ENCODE measurements around the gene ANP32E.
A peak's percentile ranks its signal among the peaks of the same experiment; 100 is the strongest.

ANP32E gene

DNA sequence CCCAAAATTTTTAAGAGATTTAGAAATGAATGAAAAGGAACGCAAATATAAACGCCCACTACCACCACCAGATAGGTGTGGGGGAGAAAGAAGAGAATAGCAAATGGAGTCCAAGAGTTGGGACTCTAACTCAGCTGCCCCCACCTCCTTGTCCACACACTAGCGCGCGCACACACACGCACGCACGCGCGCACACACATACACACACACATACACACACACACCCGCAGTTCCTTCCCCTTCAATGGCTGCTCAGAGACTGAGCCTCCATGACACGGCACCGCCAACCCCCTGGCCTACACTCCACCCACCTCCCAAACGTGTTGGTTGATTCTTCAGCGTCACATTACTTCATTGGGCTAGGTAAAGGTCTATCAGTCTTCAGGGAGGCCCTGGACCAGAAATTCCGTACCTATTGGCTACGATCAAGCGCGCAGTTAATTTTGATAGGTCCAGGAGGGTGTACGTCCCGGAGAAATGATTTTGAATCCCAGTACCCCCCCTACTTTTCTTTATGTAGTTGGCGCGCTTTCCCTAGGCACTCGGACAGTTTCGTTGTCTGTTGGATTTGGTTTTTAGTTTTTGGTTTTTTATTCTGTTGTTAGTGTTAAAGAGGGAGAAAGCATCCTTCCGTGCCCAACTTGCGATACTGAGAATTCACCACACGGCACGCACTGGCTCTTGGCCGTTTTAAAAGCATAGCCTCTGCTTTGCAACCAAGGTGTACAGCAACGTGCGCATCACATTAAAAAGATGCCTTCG lies at the start of gene ANP32E:
Gene ANP32E, minus strand, starts transcription at position 261 of the 762 bp plus-strand sequence. CDS start 326 bp downstream, outside the sequence.
- no peak within 1 kb of the TSS for H3K27ac Mint-ChIP-seq
- H3K9me3 Mint-ChIP-seq = no peaks in the 10 kb centered on the region
- no peaks in the 10 kb centered on the region for H3K27me3 Mint-ChIP-seq
- peak; percentile 96 for ATAC-seq
- H3K4me1 Mint-ChIP-seq = peaks cover 27% of the 10 kb centered on the region
- no peak within 1 kb of the TSS for H3K4me3 Mint-ChIP-seq
- no peaks in the 10 kb centered on the region for H3K36me3 Mint-ChIP-seq

DNA sequence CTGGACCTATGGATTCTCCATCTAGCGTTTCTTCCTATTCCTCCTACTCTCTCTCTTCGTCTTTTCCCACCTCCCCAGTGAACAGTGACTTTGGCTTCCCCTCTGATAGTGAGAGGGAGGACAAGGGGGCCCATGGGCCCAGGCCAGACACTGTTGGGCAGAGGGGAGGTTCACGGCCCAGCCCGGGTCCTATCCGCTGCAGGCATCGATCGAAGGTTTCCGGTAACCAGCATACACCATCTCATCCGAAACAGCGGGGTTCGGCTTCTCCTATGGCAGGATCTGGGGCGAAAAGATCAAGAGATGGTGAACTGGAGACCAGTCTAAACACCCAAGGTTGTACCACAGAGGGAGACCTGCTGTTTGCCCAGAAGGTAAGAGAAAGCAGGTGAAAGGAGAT lies 47.3 kb upstream of the ANP32E start:
- Mint-ChIP-seq H3K27me3 (no peaks in the 10 kb centered on the region), H3K36me3 (no peaks in the 10 kb centered on the region), H3K4me3 (no peak overlapping the region), H3K9me3 (no peaks in the 10 kb centered on the region), H3K4me1 (peaks cover 22% of the 10 kb centered on the region), H3K27ac (no peak overlapping the region)
- ATAC-seq = no peak

DNA sequence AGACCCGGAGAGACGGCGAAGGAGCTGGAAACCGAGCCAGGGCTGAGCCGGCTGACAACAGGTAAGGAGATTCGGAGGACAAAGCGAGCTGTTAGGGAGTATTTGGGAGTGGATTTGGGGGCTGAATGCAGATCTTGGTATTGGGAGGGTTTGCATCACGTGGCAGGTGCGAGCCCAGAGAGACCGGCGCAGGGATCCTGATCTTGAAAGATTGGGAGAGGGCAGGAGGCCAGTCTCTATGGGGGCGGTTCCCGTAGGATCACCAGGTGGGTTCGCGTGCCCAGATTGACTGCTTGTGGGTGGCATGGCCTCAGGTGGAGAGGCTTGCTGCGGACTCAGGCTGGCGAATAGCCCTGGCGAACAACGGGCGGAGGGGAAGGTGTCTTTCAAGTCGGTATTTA lies 46.6 kb upstream of the ANP32E start:
- peaks cover 22% of the 10 kb centered on the region for H3K4me1 Mint-ChIP-seq
- H3K36me3 Mint-ChIP-seq = no peaks in the 10 kb centered on the region
- peak overlapping the region; percentile 68 for H3K27ac Mint-ChIP-seq
- no peak for ATAC-seq
- H3K9me3 Mint-ChIP-seq = no peaks in the 10 kb centered on the region
- H3K27me3 Mint-ChIP-seq = no peaks in the 10 kb centered on the region
- H3K4me3 Mint-ChIP-seq = peak overlapping the region; percentile 87

DNA sequence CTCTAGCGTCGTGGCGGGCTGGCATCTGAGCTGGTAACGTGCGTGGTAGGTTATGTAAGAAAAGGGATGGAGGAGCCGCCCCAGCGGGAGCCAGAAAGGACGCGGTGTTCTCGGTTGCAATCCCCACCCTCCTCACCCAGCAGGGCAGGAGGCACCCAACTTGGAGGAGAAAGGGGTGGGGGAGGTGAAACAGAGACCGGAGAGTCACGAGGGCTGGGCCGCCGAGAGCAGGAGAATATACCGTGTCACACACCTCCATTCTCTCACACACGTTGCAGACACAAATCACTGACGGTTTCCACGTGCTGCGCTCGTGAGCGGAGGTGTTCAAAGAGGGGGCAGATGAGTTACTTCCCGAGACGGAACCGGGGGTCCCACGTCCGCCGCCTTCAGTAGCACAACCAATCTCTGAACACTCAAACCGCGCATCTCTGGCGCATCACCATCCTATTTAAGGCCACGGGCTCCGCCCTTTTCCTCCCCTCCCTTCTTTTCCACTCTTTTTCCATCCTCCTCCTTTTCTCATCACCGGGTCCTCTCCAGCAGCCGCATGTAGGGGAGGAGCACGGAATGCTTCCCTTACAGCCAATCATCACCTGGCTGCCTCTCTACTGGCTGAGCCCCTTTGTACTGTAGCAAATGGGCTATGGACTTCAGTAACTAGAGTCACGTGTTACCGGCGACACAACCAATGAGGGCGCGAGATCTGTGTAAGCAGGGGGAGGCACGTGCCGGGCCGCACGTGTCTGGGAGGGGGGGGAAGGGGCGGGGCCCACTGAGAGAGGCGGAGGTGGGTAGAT lies 46.0 kb upstream of the ANP32E start, which contains the start of gene CIART:
Gene CIART, plus strand, starts transcription at position 797 of the 800 bp plus-strand sequence. CDS start 714 bp downstream, outside the sequence.
- peak; percentile 89 for ATAC-seq
- Mint-ChIP-seq H3K4me3 (peak within 1 kb of the TSS; percentile 87), H3K27ac (peak within 1 kb of the TSS; percentile 68), H3K9me3 (no peaks in the 10 kb centered on the region), H3K4me1 (peaks cover 22% of the 10 kb centered on the region), H3K36me3 (peaks cover 3% of the 10 kb centered on the region), H3K27me3 (no peaks in the 10 kb centered on the region)

DNA sequence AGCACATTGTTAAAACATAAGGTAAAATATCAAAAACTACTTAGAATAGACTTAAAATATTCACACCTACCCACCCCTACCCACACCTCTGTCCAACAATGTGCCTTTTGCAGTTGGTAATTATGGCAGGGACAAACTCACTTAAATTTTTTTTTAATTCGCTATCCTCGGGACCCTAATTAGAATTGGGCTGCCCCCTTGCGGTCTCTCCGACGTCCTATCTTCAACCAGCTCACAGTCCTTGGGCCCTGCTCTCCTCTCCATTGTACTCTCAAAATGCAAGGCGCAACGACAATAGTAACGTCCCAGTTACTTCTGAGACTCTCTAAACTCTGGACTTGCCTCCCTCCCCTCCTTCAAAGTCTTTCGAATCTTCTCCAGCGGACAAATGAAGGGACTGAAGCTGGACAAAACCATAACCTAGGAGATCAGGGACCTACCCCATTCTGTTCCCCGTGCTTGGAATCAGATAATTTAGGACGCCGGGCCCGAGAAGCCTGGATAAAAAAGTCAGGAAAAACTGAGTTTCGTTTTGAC lies 45.4 kb upstream of the ANP32E start:
- ATAC-seq = peak; percentile 76
- H3K4me1 Mint-ChIP-seq = peaks cover 22% of the 10 kb centered on the region
- peak overlapping the region; percentile 87 for H3K4me3 Mint-ChIP-seq
- H3K27ac Mint-ChIP-seq = peak overlapping the region; percentile 68
- peaks cover 9% of the 10 kb centered on the region for H3K36me3 Mint-ChIP-seq
- H3K27me3 Mint-ChIP-seq = no peaks in the 10 kb centered on the region
- no peaks in the 10 kb centered on the region for H3K9me3 Mint-ChIP-seq

DNA sequence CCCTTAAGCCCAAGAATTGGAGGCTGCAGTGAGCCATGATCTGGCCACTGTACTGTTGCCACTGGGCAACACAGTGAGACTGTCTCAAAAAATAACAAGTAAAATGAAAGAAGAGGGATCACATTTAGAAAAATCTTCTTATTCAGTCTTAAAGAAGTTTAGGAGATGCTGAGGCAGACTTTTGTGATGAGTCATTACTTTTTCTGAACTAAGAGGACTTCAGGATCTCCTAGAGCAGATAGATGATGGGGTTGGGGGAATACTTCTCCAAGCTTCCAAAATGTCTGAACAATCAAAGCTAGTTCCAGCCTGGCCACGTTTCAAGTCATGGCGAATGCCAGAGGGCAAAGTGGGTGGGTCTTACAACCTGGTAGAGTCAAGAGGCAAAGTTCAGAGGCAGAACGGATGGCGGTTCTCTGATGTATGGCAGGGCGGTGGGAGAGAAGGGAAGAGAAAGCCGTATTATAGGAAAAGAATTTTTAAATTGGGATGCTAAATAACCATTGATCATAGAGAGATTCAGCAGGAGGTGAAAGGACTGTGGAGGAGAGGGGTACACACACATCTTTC lies 44.3 kb upstream of the ANP32E start:
- ATAC-seq = no peak
- Mint-ChIP-seq H3K36me3 (peaks cover 10% of the 10 kb centered on the region), H3K27me3 (no peaks in the 10 kb centered on the region)

DNA sequence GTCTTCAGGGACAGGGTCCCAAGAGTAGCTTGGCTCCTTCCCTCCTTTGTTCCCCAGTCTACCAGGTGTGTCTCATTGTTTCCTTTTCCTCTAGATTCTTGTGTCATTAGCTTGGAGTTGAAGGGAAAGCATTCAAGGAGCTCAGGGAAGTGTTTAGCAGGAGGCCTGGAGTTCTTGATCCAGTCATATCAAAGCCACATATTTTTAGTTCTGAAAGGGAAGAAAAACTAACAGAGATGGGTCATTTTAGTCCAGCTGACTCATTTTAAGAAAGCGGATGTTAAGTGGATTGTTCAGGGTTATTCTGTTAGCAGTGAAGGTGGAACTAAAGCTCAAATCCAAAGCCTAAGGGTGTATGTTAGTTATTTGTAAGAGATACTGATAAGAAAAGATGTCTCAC lies 37.4 kb upstream of the ANP32E start:
- Mint-ChIP-seq H3K4me1 (peaks cover 12% of the 10 kb centered on the region), H3K27me3 (no peaks in the 10 kb centered on the region), H3K27ac (no peak overlapping the region), H3K4me3 (no peak overlapping the region), H3K9me3 (no peaks in the 10 kb centered on the region), H3K36me3 (peaks cover 16% of the 10 kb centered on the region)
- no peak for ATAC-seq

More for the DNA sequence above, 44.3 kb upstream of the ANP32E start:
- H3K4me1 Mint-ChIP-seq = peaks cover 22% of the 10 kb centered on the region
- no peaks in the 10 kb centered on the region for H3K9me3 Mint-ChIP-seq
- H3K4me3 Mint-ChIP-seq = no peak overlapping the region
- no peak overlapping the region for H3K27ac Mint-ChIP-seq

DNA sequence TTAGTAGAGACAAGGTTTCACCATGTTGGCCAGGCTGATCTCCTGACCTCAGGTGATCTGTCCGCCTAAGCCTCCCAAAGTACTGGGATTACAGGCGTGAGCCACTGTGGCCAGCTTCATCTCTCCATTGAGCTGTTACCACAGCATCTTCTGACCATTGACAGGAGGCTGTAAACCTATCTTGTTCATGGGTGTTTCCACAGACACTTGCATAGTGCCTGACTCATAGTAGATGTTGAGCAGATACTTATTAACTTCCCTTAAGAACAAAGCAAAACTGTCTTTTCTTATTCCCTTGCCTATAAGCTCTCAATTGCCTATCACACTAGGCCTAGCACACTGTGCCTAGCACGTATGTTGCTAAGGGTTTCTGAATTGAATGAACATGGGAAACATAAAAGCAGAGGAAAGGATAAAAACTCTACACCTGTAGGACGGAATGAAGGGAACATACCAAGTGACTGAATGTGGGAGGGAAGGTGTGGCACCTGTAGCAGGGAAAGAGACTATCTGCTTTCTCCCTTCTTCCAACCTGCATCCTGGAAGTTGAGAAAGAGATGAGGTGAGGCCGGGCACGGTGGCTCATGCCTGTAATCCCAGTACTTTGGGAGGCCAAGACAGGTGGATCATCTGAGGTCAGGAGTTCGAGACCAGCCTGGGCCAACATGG lies 35.5 kb upstream of the ANP32E start:
- Mint-ChIP-seq H3K4me3 (no peak overlapping the region), H3K4me1 (peaks cover 29% of the 10 kb centered on the region), H3K27ac (no peak overlapping the region), H3K36me3 (peaks cover 16% of the 10 kb centered on the region), H3K27me3 (no peaks in the 10 kb centered on the region), H3K9me3 (no peaks in the 10 kb centered on the region)
- ATAC-seq = no peak

DNA sequence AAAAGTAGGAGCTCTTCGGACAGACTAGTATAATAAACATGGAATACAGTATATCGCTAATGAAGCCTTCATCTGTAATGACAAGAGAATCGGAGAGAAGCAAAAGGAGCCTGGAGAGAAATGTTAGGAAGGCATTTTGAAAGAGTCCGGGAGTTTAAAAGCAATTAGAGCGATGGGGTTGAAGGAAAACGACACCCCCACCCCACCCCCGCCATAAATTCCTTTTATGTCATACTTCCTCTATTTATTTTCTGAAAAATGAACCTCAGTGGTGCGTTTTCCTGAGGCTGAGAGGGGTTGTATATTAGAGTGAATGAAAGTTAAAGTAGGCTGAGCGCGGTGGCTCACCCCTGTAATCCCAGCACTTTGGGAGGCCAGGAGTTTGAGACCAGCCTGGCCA lies 33.5 kb upstream of the ANP32E start:
- no peaks in the 10 kb centered on the region for H3K27me3 Mint-ChIP-seq
- H3K36me3 Mint-ChIP-seq = peaks cover 25% of the 10 kb centered on the region
- H3K4me3 Mint-ChIP-seq = peak overlapping the region; percentile 90
- peak overlapping the region; percentile 99 for H3K27ac Mint-ChIP-seq
- no peaks in the 10 kb centered on the region for H3K9me3 Mint-ChIP-seq
- ATAC-seq = no peak
- peaks cover 29% of the 10 kb centered on the region for H3K4me1 Mint-ChIP-seq

DNA sequence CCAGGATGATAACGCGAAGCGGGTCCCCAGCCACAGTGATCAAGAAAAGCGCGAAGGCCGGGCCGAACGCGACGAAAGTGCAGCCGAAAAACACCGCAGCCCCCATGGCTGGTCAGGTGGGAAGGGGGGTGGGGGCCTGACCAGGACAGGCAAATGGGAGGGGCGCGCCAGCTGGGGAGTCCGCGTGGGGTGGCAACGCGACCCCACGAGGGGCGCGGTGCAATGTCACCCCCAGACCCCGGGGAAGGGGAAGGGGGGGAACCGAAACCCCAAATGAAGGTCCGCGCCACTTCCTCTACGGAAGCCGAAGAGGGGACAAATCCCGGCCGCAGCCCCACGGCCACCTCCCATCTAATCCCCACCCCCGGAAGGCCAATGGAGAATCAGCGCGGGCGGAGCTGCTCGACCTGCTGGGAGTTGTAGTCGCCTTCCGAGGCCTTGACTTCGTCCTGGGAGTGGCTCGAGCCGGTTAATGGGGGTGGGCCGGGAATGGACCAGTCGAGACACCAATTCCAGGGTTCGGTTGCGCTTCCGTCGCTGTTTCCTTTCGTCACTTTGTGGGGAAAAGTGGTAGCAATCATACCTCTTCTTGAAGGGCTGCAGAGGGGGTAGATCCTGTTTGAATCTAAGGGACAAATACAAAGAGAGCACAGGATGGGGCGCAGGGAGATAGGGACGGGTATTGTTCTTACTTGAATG lies 32.9 kb upstream of the ANP32E start, which contains the start of gene APH1A:
Gene APH1A, minus strand, starts transcription at position 312 of the 699 bp plus-strand sequence. Its CDS starts 206 bp downstream, at position 106.
- H3K27me3 Mint-ChIP-seq = no peaks in the 10 kb centered on the region
- ATAC-seq = peak; percentile 99
- H3K36me3 Mint-ChIP-seq = peaks cover 24% of the 10 kb centered on the region
- peaks cover 29% of the 10 kb centered on the region for H3K4me1 Mint-ChIP-seq
- peak within 1 kb of the TSS; percentile 99 for H3K27ac Mint-ChIP-seq
- H3K4me3 Mint-ChIP-seq = peak within 1 kb of the TSS; percentile 90
- no peaks in the 10 kb centered on the region for H3K9me3 Mint-ChIP-seq

DNA sequence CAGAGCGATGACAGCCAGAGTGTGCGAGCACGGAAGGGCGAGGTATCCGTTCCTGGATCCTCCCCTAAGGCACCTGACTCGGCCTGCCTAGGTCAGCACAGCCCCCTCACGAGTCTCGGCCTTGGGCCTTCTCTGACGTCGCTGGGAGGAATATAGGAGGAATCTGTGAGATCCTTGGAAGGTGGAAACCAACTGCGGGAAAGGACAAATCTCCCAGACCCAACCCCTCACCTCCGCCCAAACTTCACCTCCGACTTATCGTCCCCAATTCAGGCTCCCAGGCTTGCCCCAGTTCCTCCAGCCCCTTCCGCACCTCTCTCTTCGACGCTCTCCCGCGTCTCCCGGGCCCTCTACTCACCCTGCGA lies 32.4 kb upstream of the ANP32E start:
- H3K27ac Mint-ChIP-seq = peak overlapping the region; percentile 99
- peak overlapping the region; percentile 90 for H3K4me3 Mint-ChIP-seq
- no peaks in the 10 kb centered on the region for H3K9me3 Mint-ChIP-seq
- no peaks in the 10 kb centered on the region for H3K27me3 Mint-ChIP-seq
- peaks cover 19% of the 10 kb centered on the region for H3K36me3 Mint-ChIP-seq
- peak; percentile 69 for ATAC-seq
- H3K4me1 Mint-ChIP-seq = peaks cover 29% of the 10 kb centered on the region

DNA sequence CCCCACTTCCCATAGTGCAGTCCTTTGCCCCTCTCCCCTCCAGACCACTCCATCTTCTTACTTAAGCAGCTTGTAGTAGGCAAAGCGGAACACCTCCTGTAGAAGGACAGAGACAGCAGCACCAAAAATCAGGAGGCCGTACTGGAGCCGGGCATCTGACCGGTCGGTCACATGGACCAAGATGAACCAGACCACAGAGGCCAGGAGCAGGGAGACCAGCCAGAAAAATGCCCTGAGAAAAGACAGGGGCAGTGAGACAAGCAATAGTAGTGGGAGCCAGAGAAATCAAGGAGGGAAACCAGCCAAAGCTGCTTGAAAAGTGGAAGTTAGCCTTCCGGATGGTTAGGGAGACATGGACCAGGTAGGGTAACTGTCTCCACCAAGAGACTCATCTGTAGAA lies 32.0 kb upstream of the ANP32E start:
- H3K27me3 Mint-ChIP-seq = no peaks in the 10 kb centered on the region
- no peak for ATAC-seq
- peak overlapping the region; percentile 99 for H3K27ac Mint-ChIP-seq
- H3K36me3 Mint-ChIP-seq = peaks cover 19% of the 10 kb centered on the region
- peaks cover 29% of the 10 kb centered on the region for H3K4me1 Mint-ChIP-seq
- H3K4me3 Mint-ChIP-seq = peak overlapping the region; percentile 90
- H3K9me3 Mint-ChIP-seq = no peaks in the 10 kb centered on the region

DNA sequence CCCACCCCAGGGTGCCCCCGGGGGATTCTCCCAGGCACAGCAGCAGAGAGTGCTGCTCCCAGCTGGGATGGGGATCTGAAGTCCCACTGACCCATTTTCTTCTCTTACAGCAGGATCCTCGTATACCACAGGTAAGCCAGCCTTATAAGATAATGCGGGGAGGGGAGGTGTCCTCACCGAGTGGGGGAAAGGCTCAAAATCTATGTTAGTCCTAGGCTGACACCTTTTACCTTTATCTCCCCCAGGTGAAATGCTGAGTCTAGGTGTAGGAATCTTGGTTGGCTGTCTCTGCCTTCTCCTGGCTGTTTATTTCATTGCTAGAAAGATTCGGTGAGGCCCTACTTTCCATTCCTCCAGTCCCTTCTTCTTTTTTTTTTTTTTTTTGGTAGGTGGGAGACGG lies 27.6 kb upstream of the ANP32E start:
- H3K36me3 Mint-ChIP-seq = peaks cover 19% of the 10 kb centered on the region

More for the DNA sequence above, 27.6 kb upstream of the ANP32E start:
- Mint-ChIP-seq H3K27ac (no peak overlapping the region), H3K4me1 (peaks cover 17% of the 10 kb centered on the region), H3K27me3 (peaks cover 8% of the 10 kb centered on the region), H3K4me3 (no peak overlapping the region), H3K9me3 (no peaks in the 10 kb centered on the region)
- no peak for ATAC-seq
